GM18502 (cell line): Measurements from ENCODE around the gene FGF12.

Experiments
- ATAC-seq: cut with Tn5 transposase; IDR thresholded peaks from one replicate; pipeline ENCODE4 v1.9.1; 2021; ENCODE audit warnings: mild to moderate bottlenecking; ENCODE audit not compliant: unreplicated experiment, poor library complexity

The FGF12 gene

DNA sequence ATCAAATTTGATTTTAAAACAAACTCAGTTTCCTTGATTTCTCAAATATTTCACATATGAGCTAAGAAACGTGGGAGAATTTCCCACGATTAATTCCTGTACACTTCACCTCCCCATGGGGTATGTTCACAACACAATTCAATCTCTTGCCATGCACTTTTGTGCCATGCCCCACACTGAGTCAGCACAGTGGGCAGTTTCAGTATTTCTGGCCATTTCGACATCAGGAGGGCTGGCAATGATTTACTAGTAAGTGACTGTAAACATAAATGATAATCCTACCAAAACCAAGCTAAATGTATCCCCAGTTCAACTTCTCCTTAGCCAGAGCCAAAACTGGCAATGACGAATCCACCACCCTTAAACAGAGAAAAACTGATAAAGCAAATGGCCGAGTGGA lies 293.6 kb downstream of the FGF12 start:
- ATAC-seq = no peak

DNA sequence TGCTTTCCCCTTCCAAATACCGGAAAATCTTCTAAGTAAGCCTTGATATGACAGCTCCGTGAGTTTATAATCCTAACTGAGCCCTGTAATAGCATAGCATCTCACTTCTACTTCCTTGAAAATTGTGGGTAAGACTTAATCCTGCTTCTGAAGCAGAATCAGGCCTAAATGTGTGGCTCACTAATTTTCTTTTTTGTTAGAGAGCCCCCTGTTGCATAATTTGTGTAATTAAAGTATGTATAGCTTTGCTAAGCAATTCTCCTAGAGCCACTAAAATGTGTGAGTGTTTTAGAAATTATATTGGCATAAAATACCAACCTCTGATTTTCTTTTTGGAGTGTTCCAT lies 304.4 kb downstream of the FGF12 start:
- no peak for ATAC-seq

DNA sequence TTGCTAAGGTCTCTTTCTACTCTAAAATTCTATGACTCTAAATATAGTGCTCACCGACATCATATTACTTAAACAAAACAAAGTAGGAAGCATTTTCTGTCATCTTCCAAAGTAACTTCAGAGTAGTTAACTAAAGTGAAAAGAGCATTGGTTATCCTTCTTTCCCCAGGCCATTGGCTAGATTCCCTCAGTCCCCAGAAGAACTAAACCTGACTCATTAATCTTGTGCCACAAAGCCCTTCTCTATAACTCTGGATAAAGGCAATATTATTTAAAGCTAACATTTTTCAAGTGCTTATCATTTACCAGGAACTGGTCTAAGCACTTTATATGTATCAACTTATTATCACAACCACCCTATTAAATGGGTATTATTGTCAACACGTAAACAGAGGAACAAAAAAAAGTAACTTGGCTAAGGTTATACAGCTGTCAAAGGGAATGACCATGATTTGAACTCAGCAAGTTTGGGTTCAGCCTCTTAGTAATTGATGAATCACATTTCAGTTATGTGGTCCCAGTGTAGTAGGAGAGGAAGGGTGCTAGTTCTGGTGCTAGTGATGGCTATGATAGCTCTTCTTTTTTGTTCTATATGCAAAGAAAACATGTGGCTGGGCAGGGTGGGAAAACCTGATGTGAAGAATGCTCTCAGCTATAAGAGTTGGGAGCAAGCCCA lies 304.9 kb downstream of the FGF12 start:
- ATAC-seq = no peak

- no peak for ATAC-seq
These were observed 308.0 kb downstream of the FGF12 start for GRCh38 chr3:192419312-192419711.

DNA sequence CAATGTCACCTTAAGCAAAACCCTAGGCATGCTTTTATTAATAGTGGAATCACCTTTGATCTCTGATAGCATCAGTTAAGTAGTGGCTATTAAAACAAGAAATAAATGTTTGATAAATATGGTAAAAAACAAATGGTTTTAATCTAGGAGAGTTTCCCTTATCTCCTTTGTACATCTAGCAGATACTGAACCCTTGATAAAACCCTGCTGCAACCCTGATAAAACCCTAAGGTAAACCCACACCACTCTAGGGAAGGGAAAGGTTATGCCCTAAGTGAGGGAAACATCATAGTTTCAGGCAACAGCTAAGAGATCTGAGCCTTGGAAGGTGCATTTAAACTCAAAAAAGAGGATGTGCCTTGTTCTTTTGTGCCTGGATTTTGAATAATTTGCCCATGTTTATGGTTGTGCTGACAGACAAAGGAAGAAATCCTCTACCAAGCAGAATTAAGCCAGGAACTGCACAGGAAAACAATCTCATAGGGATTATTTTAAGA lies 309.7 kb downstream of the FGF12 start:
- ATAC-seq = no peak

GRCh38 chr3:192417017-192417416 lies 310.3 kb downstream of the FGF12 start:
- ATAC-seq = no peak

- no peak for ATAC-seq
These were observed 313.9 kb downstream of the FGF12 start for GRCh38 chr3:192413461-192413860.

DNA sequence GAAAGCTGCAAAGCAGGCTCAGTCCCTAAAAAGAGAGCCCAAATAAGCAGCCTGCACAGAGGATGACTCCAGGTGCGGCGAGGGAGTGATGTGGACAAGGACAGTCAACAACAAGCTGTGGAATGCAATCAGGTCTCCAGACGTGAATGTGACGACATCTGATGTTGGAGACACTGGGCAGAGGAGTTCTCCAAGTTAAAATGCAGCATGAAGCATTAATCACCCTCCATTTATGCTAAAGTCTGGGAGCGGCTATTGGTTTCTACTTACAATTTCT lies 316.7 kb downstream of the FGF12 start:
- ATAC-seq = no peak

DNA sequence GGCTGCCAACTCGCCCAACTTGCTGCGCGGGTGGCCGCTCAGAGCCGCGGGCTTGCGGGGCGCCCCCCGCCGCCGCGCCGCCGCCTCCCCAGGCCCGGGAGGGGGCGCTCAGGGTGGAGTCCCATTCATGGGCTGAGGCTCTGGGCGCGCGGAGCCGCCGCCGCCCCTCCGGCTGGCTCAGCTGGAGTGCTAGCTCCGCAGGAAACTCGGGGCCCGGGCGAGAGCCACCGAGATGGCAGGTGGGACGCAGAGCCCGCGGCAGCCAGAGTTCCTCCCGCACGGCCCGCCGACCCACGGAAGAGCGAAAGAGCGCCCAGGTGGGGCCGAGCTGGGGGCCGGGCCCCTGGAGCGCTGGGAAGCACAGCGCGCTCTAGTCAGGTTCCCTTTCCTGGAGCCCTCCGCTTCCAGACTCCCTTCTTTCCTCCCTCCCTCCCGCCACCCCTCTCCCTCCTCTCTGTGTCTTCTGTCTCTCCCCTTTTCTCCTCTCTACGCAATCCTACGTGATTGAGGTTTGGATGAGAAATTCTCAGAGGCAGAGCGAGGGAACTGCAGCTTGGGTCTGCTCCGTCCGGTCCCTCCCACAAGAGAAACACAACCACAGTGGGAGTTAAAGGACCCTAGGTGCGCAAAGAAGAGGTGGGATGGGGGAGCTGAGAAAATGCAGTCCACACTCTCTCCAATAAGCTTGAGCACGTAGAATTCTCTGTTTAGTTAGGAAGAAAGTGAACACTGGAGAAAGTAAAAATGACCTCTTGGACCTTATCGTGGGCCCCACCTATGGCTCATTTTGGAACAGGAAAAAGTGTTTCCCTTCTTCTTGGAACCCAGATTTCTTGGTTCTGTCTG lies 317.3 kb downstream of the FGF12 start:
- no peak for ATAC-seq

- ATAC-seq = no peak
These were observed 318.0 kb downstream of the FGF12 start for GRCh38 chr3:192409201-192409837.

GRCh38 chr3:192408647-192409200 lies 318.6 kb downstream of the FGF12 start:
- no peak for ATAC-seq

GRCh38 chr3:192408007-192408646 lies 319.2 kb downstream of the FGF12 start:
- no peak for ATAC-seq

GRCh38 chr3:192399767-192400166 lies 327.6 kb downstream of the FGF12 start:
- no peak for ATAC-seq

- no peak for ATAC-seq
These were observed 330.3 kb downstream of the FGF12 start for GRCh38 chr3:192397012-192397411.

- no peak for ATAC-seq
These were observed 331.8 kb downstream of the FGF12 start for GRCh38 chr3:192395506-192395905.

- no peak for ATAC-seq
These were observed 334.4 kb downstream of the FGF12 start for GRCh38 chr3:192392986-192393385.

- no peak for ATAC-seq
These were observed 344.5 kb downstream of the FGF12 start for GRCh38 chr3:192382861-192383260.

DNA sequence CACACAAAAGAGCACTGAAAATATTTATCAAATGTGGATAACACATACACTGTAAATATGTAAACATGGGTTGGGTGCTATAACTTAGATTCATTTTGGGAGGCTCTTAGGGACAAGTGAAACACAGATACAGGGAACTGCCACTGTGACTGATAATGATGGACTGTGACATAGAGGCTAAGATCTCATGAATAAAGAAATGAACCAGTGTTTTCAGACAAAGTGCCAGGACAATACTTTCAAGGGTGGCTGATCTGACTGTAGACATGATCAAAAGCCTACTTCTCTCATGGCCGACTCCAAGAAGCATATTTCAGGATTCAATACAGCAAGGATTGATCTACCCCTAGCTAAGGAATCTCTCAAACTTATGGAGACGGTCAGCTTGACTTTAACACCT lies 353.8 kb downstream of the FGF12 start:
- ATAC-seq = no peak

- no peak for ATAC-seq
These were observed 354.3 kb downstream of the FGF12 start for GRCh38 chr3:192373032-192373431.

DNA sequence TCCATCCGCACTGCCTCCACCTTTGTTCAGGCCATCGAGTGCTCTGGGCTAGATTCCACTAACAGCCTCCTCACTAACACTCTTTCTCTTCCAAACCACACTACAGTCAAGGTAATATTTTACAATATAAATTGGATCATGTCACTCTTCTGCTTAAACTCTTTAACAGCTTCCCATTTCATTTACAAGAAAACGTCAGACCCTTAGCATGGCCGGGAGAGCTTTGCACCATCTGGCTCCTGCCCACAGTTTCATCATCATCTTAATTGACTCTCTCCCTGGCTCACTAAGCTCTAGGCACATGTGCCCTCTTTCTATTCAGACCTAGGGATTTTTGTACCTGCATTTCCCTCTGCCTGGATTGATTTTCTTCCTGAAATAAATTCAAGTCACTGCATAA lies 354.7 kb downstream of the FGF12 start:
- ATAC-seq = no peak
